ENCODE measurements around the gene PCNX2.

DNA sequence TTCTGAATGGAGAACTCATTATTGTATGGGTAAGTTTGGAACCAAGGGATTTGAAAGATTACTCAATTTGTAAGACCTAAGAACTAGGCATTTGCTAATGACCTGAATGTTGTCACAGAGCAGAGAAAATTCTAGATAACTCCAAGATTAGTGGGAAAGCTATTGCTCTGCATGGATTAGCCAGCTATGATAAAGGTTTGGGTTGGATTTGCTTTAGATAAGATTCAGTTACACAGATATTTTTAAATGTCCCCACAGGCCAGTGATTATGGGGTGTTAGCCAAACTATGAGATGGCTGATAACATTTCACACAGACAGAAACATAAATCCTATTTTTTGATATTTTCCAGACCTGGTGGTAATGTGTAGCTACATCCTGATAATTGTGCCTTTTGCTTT, 256.9 kb downstream of the PCNX2 start:
- TF ChIP-seq CTCF (IDR thresholded peaks at IDR 0.05) (no peak), EZH2 (IDR thresholded peaks at IDR 0.05; ENCODE audit: borderline replicate concordance, insufficient read depth, low read depth, low read length, poor library complexity, severe bottlenecking) (no peak)

All from B cell (primary cell).